HCT116 (cell line): ENCODE data around the gene GP1BA. TPM values are rescaled to one million over a fixed set of nuclear protein-coding genes. Genes with fewer than 3 reads are reported as not detected.

Source experiments
- ATAC-seq: fragments of 200-7000 bp; cut with Tn5 transposase; 2 replicates; pipeline ENCODE4 v1.9.1; 2020; ENCODE audit warnings: mild to moderate bottlenecking, moderate library complexity
- BruUV-seq: library from RNA; stranded (reverse); fragments of 400-500 nt; replicated peaks from 2 replicates; lab custom pipeline; 2021; lab: Mats Ljungman, UMichigan
- CTCF ChIA-PET: fragments of 300-600 bp; sonication (Branson Sonifier 250); formaldehyde crosslinking; loops from one replicate; lab custom pipeline; 2021; ENCODE audit warnings: antibody characterized with exemption; lab: Charles Lee
- POLR2A ChIA-PET: fragments of 300-600, 350-600 bp; sonication (Branson Sonifier 250); formaldehyde crosslinking; loops from one replicate; lab custom pipeline; 2021; ENCODE audit warnings: antibody characterized with exemption; lab: Charles Lee
- RAD21 ChIA-PET, 2 experiments: fragments of 300-600 bp; sonication (Branson Sonifier 250); formaldehyde crosslinking; loops; one replicate each; lab custom pipeline; 2023; ENCODE audit warnings: low total read pairs in 2 of 2; ENCODE audit not compliant: uncharacterized antibody in 2 of 2, unreplicated experiment in 2 of 2, low non-redundant PET in 1 of 2; lab: Charles Lee
- DNase-seq: peaks from one replicate; pipeline ENCODE4 v3.0.0-alpha.2; 2010; ENCODE audit warnings: low read depth, low spot score
- H2AFZ ChIP-seq: fragments of 200-600 bp; shearing (Covaris generic), sonication (generic); 2 replicates; pipeline ENCODE4 v1.6.1; 2017; ENCODE audit warnings: low read depth, mixed run types, mixed read lengths, antibody characterized with exemption, low read length; ENCODE audit not compliant: poor library complexity, severe bottlenecking
- H3K27ac ChIP-seq: 2 replicates; pipeline ENCODE4 v1.5.1; 2012; ENCODE audit warnings: low read depth, low read length
- H3K27me3 ChIP-seq: fragments of 200-600 bp; sonication (generic); 2 replicates; pipeline ENCODE4 v1.6.1; 2016; ENCODE audit warnings: mixed run types, low read length, mixed read lengths; ENCODE audit not compliant: insufficient read depth
- H3K36me3 ChIP-seq, 2 experiments: fragments of 200-500 bp in 1 of 2; fragments of 200-600 bp in 1 of 2; sonication (Bioruptor generic) in 1 of 2; sonication (generic) in 1 of 2; 2 replicates each; pipeline versions ENCODE4 v1.5.1 to v1.6.1; 2014 to 2016; ENCODE audit warnings: low read length in 2 of 2, inconsistent platforms in 1 of 2, mixed read lengths in 1 of 2, mixed run types in 1 of 2; ENCODE audit not compliant: insufficient read depth in 2 of 2, control insufficient read depth in 1 of 2
- H3K4me1 ChIP-seq, 2 experiments: fragments of 200-600 bp in 1 of 2; sonication (generic) in 1 of 2; 2 replicates each; pipeline versions ENCODE4 v1.5.1 to v1.6.1; 2012 to 2017; ENCODE audit warnings: low read length in 2 of 2, inconsistent platforms in 1 of 2, mild to moderate bottlenecking in 1 of 2, mixed read lengths in 1 of 2, mixed run types in 1 of 2, moderate library complexity in 1 of 2; ENCODE audit not compliant: insufficient read depth in 2 of 2, control insufficient read depth in 1 of 2
- H3K4me2 ChIP-seq: fragments of 200-600 bp; sonication (generic); 2 replicates; pipeline ENCODE4 v1.6.1; 2017; ENCODE audit warnings: mixed run types, low read length, mixed read lengths
- H3K4me3 ChIP-seq, 2 experiments: fragments of 200-600 bp in 1 of 2; sonication (generic) in 1 of 2; replicated peaks in 1 of 2; 2 replicates each; pipeline ENCODE4 v1.5.1; 2011 to 2016; ENCODE audit warnings: low read length in 2 of 2, control low read depth in 1 of 2, low read depth in 1 of 2, mild to moderate bottlenecking in 1 of 2, mixed read lengths in 1 of 2, mixed run types in 1 of 2
- H3K79me2 ChIP-seq: fragments of 200-600 bp; sonication (generic); 2 replicates; pipeline ENCODE4 v1.6.1; 2017; ENCODE audit warnings: mild to moderate bottlenecking, mixed run types, low read length, moderate library complexity, mixed read lengths; ENCODE audit not compliant: insufficient read depth
- H3K9ac ChIP-seq: fragments of 200-600 bp; sonication (generic); 2 replicates; pipeline ENCODE4 v1.6.1; 2016; ENCODE audit warnings: low read length, mixed read lengths
- H3K9me2 ChIP-seq: fragments of 200-600 bp; sonication (generic), shearing (Covaris generic); 2 replicates; pipeline ENCODE4 v1.6.1; 2017; ENCODE audit warnings: mixed run types, mild to moderate bottlenecking, moderate library complexity; ENCODE audit not compliant: insufficient read depth
- H3K9me3 ChIP-seq, 2 experiments: fragments of 200-500 bp in 1 of 2; fragments of 200-600 bp in 1 of 2; sonication (Bioruptor generic) in 1 of 2; sonication (generic) in 1 of 2; 2 replicates each; pipeline ENCODE4 v1.6.1; 2014 to 2017; ENCODE audit warnings: low read length in 2 of 2, mixed read lengths in 2 of 2, inconsistent platforms in 1 of 2, low read depth in 1 of 2, mild to moderate bottlenecking in 1 of 2, mixed run types in 1 of 2, moderate library complexity in 1 of 2; ENCODE audit not compliant: control insufficient read depth in 1 of 2, insufficient read depth in 1 of 2
- H4K20me1 ChIP-seq: fragments of 200-600 bp; sonication (generic), shearing (Covaris generic); 2 replicates; pipeline ENCODE4 v1.6.1; 2017; ENCODE audit warnings: mixed run types, mild to moderate bottlenecking, moderate library complexity; ENCODE audit not compliant: insufficient read depth
- CBX3 ChIP-seq: IDR thresholded peaks from 2 replicates; pipeline ENCODE4 v1.6.1; 2012; ENCODE audit warnings: low read depth
- CEBPB ChIP-seq: IDR thresholded peaks from 2 replicates; pipeline ENCODE4 v1.6.1; 2012; ENCODE audit warnings: low read depth
- EGR1 ChIP-seq: IDR thresholded peaks from 2 replicates; pipeline ENCODE4 v1.6.1; 2012; ENCODE audit warnings: low read depth
- ELF1 ChIP-seq: IDR thresholded peaks from 2 replicates; pipeline ENCODE4 v1.6.1; 2012; ENCODE audit warnings: low read depth, borderline replicate concordance
- EZH2 ChIP-seq: fragments of 200-600 bp; sonication (generic); IDR thresholded peaks from 2 replicates; pipeline ENCODE4 v1.6.1; 2017; ENCODE audit warnings: antibody characterized with exemption, mixed run types
- EZH2phosphoT487 ChIP-seq: fragments of 200-600 bp; IDR thresholded peaks from 2 replicates; pipeline ENCODE4 v1.6.1; 2018; ENCODE audit warnings: antibody characterized with exemption, borderline replicate concordance
- FOSL1 ChIP-seq: IDR thresholded peaks from 2 replicates; pipeline ENCODE4 v1.6.1; 2012; ENCODE audit warnings: low read depth
- JUND ChIP-seq: IDR thresholded peaks from 2 replicates; pipeline ENCODE4 v1.6.1; 2012
- POLR2A ChIP-seq: IDR thresholded peaks from 2 replicates; pipeline ENCODE4 v1.7.0; 2011; ENCODE audit warnings: borderline replicate concordance; ENCODE audit not compliant: insufficient read depth, insufficient read length; ENCODE audit errors: extremely low read depth
- POLR2AphosphoS5 ChIP-seq: IDR thresholded peaks from 2 replicates; pipeline ENCODE4 v1.6.1; 2011; ENCODE audit warnings: mild to moderate bottlenecking, low read depth, low read length, moderate library complexity
- SIN3A ChIP-seq: IDR thresholded peaks from 2 replicates; pipeline ENCODE4 v1.6.1; 2012; ENCODE audit warnings: low read depth
- SP1 ChIP-seq: IDR thresholded peaks from 2 replicates; pipeline ENCODE4 v1.6.1; 2012; ENCODE audit warnings: low read depth
- SRF ChIP-seq: IDR thresholded peaks from 2 replicates; pipeline ENCODE4 v1.6.1; 2012; ENCODE audit warnings: low read depth
- TCF7L2 ChIP-seq: IDR thresholded peaks from 2 replicates; pipeline ENCODE4 v1.7.0; 2011; ENCODE audit warnings: borderline replicate concordance, inconsistent platforms; ENCODE audit not compliant: insufficient read depth, insufficient read length; ENCODE audit errors: extremely low read depth
- ZFX ChIP-seq: fragments of 450-650 bp; IDR thresholded peaks from 2 replicates; pipeline ENCODE4 v1.6.1; 2017
- intact Hi-C: fragments of 100-400 bp; cut with micrococcal nuclease; formaldehyde crosslinking; loops from 2 replicates; pipeline ENCODE4 v1.10.0; 2022
- total RNA-seq: library from RNA; stranded (reverse); gene quantifications from one replicate; pipeline ENCODE4 v1.2.1, GENCODE V29; 2021; ENCODE audit not compliant: unreplicated experiment
- TF ChIP-seq, protein P1 (sequence below): IDR thresholded peaks from 2 replicates; pipeline ENCODE4 v1.6.1; 2012
- TF ChIP-seq, protein P2 (sequence below): IDR thresholded peaks from 2 replicates; pipeline ENCODE4 v1.6.1; 2011; ENCODE audit warnings: mild to moderate bottlenecking, low read length, moderate library complexity; ENCODE audit not compliant: insufficient replicate concordance; ENCODE audit errors: extremely low read depth
- TF ChIP-seq, protein P3 (sequence below), 3 experiments: fragments of 200-600 bp in 1 of 3; sonication (generic) in 1 of 3; IDR thresholded peaks in 2 of 3; conservative IDR thresholded peaks in 1 of 3; 2 replicates each; pipeline ENCODE4 v1.5.1; 2012 to 2017; ENCODE audit warnings: low read depth in 2 of 3, low read length in 2 of 3, antibody characterized with exemption in 1 of 3, borderline replicate concordance in 1 of 3, control low read depth in 1 of 3, mild to moderate bottlenecking in 1 of 3, mixed read lengths in 1 of 3, mixed run types in 1 of 3, moderate library complexity in 1 of 3; ENCODE audit not compliant: insufficient read depth in 1 of 3
- TF ChIP-seq, protein P4 (sequence below): IDR thresholded peaks from 2 replicates; pipeline ENCODE4 v1.6.1; 2012
- TF ChIP-seq, protein P5 (sequence below): IDR thresholded peaks from 2 replicates; pipeline ENCODE4 v1.6.1; 2012; ENCODE audit warnings: low read depth

Gene GP1BA
- total RNA-seq, 1 experiment from 2014 or later = not detected

DNA sequence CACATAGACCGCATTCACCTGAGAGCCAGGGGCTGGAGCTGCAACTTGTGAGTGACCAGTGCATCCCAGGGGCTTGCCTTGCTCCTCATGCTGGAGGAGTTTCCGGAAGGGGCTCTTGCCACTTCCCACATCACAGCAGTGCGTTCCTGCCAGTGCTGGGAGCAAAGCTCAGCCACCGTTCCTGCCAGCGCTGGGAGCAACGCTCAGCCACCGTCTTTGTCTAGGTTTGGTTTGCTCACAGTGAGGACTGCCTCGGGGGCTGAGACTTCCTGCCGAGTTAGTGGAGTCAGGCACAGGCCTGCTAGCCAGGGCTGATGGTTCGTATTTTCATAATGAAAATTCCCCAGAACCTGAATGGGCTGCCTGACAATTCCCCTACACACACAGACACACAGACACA, 23.8 kb upstream of the GP1BA start:
- H3K4me1 ChIP-seq = peaks cover 7 to 22% of the 10 kb centered on the region in 2 experiments
- ChIA-PET CTCF (interaction anchor here (0.6 to 3.0 kb wide), 7 partner anchors 9 to 176 kb away, joined by 3 to 15 read pairs (median 5); partner anchors contain the start of genes MED11, RNF167, SLC25A11 and SPAG7), POLR2A (interaction anchor here (1.1 kb wide), 1 partner anchor 38 kb away, joined by 4 read pairs; no protein-coding TSS in a partner anchor), RAD21 (interaction anchor here (1.8 kb wide), 2 partner anchors 59 to 154 kb away, joined by 8 to 9 read pairs; partner anchors contain the start of gene SPAG7 (in 1 of the 2))
- no peaks in the 10 kb centered on the region for H3K9me2 ChIP-seq
- DNase-seq (no peak), ATAC-seq (no peak)
- no peaks in the 10 kb centered on the region for H3K27me3 ChIP-seq
- H3K36me3 ChIP-seq = no peaks in the 10 kb centered on the region
- H3K79me2 ChIP-seq = no peaks in the 10 kb centered on the region
- H3K9me3 ChIP-seq = no peaks in the 10 kb centered on the region
- H3K27ac ChIP-seq = no peak overlapping the region
- H4K20me1 ChIP-seq = no peaks in the 10 kb centered on the region
- no peak overlapping the region for H2AFZ ChIP-seq
- H3K9ac ChIP-seq = no peak overlapping the region
- H3K4me3 ChIP-seq = no peak overlapping the region
- no peak overlapping the region for H3K4me2 ChIP-seq
- TF ChIP-seq, protein P1, sequence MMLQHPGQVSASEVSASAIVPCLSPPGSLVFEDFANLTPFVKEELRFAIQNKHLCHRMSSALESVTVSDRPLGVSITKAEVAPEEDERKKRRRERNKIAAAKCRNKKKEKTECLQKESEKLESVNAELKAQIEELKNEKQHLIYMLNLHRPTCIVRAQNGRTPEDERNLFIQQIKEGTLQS = no peak
- no peak for TF ChIP-seq EZH2
- TF ChIP-seq EGR1 = no peak
- no peak for TF ChIP-seq ZFX
- no peak for TF ChIP-seq ELF1
- TF ChIP-seq, protein P2, sequence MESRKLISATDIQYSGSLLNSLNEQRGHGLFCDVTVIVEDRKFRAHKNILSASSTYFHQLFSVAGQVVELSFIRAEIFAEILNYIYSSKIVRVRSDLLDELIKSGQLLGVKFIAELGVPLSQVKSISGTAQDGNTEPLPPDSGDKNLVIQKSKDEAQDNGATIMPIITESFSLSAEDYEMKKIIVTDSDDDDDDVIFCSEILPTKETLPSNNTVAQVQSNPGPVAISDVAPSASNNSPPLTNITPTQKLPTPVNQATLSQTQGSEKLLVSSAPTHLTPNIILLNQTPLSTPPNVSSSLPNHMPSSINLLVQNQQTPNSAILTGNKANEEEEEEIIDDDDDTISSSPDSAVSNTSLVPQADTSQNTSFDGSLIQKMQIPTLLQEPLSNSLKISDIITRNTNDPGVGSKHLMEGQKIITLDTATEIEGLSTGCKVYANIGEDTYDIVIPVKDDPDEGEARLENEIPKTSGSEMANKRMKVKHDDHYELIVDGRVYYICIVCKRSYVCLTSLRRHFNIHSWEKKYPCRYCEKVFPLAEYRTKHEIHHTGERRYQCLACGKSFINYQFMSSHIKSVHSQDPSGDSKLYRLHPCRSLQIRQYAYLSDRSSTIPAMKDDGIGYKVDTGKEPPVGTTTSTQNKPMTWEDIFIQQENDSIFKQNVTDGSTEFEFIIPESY = no peak
- TF ChIP-seq EZH2phosphoT487 = no peak
- no peak for TF ChIP-seq CBX3
- no peak for TF ChIP-seq TCF7L2
- no peak for TF ChIP-seq CEBPB
- TF ChIP-seq JUND = no peak
- no peak for TF ChIP-seq SIN3A
- TF ChIP-seq, protein P3, sequence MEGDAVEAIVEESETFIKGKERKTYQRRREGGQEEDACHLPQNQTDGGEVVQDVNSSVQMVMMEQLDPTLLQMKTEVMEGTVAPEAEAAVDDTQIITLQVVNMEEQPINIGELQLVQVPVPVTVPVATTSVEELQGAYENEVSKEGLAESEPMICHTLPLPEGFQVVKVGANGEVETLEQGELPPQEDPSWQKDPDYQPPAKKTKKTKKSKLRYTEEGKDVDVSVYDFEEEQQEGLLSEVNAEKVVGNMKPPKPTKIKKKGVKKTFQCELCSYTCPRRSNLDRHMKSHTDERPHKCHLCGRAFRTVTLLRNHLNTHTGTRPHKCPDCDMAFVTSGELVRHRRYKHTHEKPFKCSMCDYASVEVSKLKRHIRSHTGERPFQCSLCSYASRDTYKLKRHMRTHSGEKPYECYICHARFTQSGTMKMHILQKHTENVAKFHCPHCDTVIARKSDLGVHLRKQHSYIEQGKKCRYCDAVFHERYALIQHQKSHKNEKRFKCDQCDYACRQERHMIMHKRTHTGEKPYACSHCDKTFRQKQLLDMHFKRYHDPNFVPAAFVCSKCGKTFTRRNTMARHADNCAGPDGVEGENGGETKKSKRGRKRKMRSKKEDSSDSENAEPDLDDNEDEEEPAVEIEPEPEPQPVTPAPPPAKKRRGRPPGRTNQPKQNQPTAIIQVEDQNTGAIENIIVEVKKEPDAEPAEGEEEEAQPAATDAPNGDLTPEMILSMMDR (IDR thresholded peaks at IDR 0.05 in 2 of 3, conservative IDR thresholded peaks at IDR 0.05 in 1 of 3; ENCODE audit: borderline replicate concordance in 1 of 3, insufficient read depth in 1 of 3, low read depth in 2 of 3, low read length in 2 of 3) = no peak
- no peak for TF ChIP-seq SP1
- TF ChIP-seq, protein P4, sequence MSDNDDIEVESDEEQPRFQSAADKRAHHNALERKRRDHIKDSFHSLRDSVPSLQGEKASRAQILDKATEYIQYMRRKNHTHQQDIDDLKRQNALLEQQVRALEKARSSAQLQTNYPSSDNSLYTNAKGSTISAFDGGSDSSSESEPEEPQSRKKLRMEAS = no peak
- no peak for TF ChIP-seq POLR2A
- TF ChIP-seq SRF = no peak
- TF ChIP-seq, protein P5, sequence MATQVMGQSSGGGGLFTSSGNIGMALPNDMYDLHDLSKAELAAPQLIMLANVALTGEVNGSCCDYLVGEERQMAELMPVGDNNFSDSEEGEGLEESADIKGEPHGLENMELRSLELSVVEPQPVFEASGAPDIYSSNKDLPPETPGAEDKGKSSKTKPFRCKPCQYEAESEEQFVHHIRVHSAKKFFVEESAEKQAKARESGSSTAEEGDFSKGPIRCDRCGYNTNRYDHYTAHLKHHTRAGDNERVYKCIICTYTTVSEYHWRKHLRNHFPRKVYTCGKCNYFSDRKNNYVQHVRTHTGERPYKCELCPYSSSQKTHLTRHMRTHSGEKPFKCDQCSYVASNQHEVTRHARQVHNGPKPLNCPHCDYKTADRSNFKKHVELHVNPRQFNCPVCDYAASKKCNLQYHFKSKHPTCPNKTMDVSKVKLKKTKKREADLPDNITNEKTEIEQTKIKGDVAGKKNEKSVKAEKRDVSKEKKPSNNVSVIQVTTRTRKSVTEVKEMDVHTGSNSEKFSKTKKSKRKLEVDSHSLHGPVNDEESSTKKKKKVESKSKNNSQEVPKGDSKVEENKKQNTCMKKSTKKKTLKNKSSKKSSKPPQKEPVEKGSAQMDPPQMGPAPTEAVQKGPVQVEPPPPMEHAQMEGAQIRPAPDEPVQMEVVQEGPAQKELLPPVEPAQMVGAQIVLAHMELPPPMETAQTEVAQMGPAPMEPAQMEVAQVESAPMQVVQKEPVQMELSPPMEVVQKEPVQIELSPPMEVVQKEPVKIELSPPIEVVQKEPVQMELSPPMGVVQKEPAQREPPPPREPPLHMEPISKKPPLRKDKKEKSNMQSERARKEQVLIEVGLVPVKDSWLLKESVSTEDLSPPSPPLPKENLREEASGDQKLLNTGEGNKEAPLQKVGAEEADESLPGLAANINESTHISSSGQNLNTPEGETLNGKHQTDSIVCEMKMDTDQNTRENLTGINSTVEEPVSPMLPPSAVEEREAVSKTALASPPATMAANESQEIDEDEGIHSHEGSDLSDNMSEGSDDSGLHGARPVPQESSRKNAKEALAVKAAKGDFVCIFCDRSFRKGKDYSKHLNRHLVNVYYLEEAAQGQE = no peak
- TF ChIP-seq POLR2AphosphoS5 = no peak
- TF ChIP-seq FOSL1 = no peak
- no TSS peak for BruUV-seq
- intact Hi-C loops = loop anchor here (2.0 kb wide), 1 partner anchor 78 kb away; the partner anchor contains the start of gene CAMTA2
